HG02571 (cell line): ENCODE data around the gene IL1RAPL2.
"Not testable (repeated sequence)": the region's sequence is repeated elsewhere in the genome, so short reads cannot be mapped to it uniquely, and the experiment has no call there.

Experiments
- ATAC-seq: cut with Tn5 transposase; IDR thresholded peaks from one replicate; pipeline ENCODE4 v1.9.1; 2021; ENCODE audit warnings: mild to moderate bottlenecking, moderate library complexity; ENCODE audit not compliant: unreplicated experiment

IL1RAPL2 gene

GRCh38 chrX:105662248-105662647 is 1096.2 kb downstream of the IL1RAPL2 start:
- no peak for ATAC-seq

DNA sequence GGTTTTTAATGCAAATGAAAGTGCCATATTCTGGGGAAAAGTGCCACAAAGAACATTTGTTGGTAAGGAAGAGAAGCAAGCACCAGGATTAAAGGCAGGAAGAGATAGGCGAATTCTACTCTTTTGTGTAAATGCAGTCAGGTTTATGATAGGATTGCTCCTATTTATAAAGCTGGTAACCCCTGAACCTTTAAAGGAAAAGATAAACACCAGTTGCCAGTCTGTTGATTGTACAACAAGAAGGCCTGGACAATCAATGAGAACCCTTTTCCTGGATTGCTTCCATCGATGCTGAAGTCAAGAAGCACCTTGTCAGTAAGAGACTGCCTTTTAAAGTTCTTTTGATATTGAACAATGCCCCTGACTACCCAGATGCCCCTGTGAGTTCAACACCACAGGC is 1098.2 kb downstream of the IL1RAPL2 start:
- ATAC-seq: no peak

GRCh38 chrX:105684288-105684687 is 1118.3 kb downstream of the IL1RAPL2 start:
- ATAC-seq: not testable (repeated sequence)

DNA sequence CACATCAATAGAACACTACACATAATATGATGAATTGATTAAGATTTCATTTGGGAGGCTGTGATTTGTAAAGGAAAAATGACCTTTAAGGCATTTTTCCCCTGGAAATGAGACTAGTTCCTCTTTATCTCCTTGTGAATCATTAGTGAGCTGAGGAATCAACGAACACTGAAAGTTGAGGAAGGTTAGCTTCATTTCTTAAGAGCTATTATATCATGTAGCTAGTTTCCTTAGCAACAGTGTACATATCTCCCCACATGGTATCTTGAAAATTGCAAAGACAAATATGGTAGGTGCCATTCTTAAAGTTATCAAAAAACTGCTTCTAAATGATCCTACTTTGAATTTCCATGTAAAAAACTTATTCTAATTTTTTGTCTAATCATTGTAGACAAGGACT is 1128.8 kb downstream of the IL1RAPL2 start:
- no peak for ATAC-seq

GRCh38 chrX:105695451-105695850 is 1129.5 kb downstream of the IL1RAPL2 start:
- no peak for ATAC-seq

- no peak for ATAC-seq
Observed at GRCh38 chrX:105696870-105697269, 1130.9 kb downstream of the IL1RAPL2 start.

- ATAC-seq: no peak
Observed at GRCh38 chrX:105697984-105698781, 1132.2 kb downstream of the IL1RAPL2 start.

- ATAC-seq: no peak
Observed at GRCh38 chrX:105700331-105700730, 1134.3 kb downstream of the IL1RAPL2 start.

- no peak for ATAC-seq
Observed at GRCh38 chrX:105701310-105702052, 1135.5 kb downstream of the IL1RAPL2 start.

GRCh38 chrX:105703876-105704275 is 1137.9 kb downstream of the IL1RAPL2 start:
- ATAC-seq: no peak

DNA sequence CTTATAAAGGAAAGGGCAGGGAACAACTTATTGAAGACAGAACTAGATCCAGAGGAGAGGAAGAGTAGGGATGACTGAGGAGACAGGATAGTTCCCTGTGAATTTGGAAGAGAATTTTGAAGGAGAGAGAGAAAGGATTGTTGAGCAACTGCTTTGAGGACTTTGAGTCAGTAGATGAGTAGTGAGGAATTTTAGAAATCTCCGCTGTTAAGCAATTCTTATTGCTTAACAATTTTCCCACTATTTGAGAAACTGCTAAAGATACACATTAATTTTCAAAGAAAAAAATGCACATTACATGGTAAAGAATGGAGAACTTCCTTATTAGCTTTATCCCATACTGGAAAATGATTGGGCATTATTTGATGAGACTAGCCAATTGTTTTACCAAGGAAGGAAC is 1140.0 kb downstream of the IL1RAPL2 start:
- ATAC-seq: no peak

- ATAC-seq: no peak
Observed at GRCh38 chrX:105711805-105712204, 1145.8 kb downstream of the IL1RAPL2 start.

- ATAC-seq: no peak
Observed at GRCh38 chrX:105715746-105716145, 1149.7 kb downstream of the IL1RAPL2 start.

DNA sequence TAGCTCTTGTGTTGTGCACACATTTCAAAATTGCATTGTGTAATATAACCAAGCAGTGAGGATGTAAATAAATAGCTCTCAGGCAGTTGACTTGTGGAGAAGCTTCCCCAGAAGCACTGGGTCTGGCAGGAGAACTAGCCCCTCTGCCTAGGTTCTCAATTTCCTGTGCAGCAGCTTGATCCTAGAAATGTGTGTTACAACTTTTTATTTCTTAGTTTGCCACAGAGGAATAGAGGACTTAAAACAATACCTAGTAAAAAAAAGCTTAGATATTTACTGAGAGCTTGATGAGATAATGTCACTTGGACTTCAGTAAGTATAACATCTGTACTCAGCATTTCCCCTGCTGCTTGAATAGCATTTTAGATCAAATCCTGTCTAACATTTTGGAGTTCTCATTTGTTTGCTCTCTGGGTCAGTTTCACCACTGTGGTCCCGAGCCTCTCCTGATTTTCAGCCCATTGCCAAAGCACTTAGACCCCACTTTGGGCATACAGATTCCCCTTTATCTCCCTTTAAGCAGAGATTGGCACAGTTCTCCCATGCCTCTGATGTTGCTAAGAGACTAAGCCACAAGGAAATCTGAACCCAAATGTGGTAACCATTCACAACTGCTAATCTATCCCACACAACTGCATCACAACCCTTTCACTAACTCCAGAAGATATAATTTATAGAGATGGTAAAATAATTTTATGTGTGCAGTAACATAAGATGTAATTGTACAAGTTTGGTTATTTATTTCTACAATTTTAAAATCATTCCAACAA is 1158.2 kb downstream of the IL1RAPL2 start:
- ATAC-seq: no peak

DNA sequence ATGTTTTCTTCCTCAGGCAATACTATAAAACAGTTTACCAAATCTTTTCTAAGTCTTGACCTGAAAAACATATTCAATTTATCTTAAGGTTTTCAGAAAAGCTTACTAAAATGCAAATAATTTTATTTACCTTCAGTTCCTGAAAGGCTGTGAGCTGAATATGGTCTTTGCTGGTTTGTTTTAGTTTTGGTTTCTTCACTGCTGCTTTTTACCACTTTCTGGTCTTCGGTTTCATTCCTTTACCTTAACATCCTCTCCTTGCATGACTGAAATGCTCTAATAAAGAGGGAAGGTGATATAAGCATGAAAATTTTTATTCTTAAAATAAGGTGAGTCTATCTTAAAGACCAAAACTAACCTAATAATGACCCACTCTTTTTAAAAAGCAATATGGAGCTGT is 1159.2 kb downstream of the IL1RAPL2 start:
- ATAC-seq: no peak

DNA sequence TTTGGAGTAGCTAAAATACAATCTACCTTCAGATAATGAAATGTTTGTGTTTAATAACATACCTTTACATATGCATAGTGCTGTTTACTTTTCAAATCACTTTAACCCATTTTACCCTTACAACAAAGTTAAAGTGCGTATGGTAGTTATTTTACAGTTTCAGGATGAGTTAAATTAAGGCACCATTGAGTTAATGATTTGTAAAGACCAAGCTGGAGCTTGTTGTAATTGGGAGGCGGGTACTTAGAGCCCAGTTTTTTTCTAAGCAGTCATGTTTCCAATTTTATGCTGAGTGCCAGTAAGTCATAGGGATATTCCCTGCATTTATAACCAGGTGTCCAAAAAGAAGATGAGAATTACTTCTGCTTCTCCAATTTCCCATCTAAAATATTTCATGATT is 1172.2 kb downstream of the IL1RAPL2 start:
- ATAC-seq: no peak

DNA sequence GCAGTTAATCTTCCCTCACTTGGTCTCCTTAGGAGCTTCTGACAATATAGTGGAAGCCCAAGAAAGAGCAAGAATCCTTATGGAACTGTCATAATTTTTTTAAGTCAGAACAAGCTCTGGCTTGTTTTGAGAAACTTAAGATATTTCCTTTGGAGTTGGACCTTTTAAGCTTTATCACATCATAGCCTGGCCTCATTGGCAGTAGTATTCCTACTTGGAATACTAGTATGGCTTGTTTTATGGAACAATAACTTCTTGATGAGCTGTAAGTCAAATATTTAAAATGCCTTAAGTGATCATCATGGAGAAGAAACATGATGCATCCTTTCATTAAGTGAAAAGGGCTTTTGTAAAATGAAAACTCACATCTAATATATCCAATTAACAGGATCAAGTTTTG is 1178.3 kb downstream of the IL1RAPL2 start:
- ATAC-seq: no peak

- ATAC-seq: no peak
Observed at GRCh38 chrX:105744946-105745345, 1178.9 kb downstream of the IL1RAPL2 start.

GRCh38 chrX:105745863-105746262 is 1179.9 kb downstream of the IL1RAPL2 start:
- ATAC-seq: no peak

- no peak for ATAC-seq
Observed at GRCh38 chrX:105752338-105752956, 1186.4 kb downstream of the IL1RAPL2 start.

DNA sequence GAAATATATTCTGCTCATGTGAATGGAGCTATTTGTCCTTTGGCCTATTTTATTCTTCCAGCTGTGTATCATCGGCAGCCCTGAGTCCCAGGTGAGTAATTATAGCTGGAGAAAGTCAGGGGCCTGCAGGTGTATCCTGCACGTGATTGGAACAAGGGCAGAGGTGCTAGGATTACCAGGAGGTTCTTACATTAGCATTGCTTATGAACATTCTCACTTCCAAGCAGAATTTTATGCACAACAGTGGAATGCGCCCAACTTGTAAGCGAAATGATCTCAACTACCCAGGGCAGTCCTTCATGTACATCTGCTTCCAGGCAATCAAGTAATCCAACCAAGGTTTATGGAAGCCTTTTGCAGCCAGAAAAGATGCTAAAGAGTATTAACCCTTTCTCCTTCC is 1187.4 kb downstream of the IL1RAPL2 start:
- no peak for ATAC-seq
